HepG2 (cell line): ENCODE measurements around the gene COX6A2. TPM values are rescaled to one million over a fixed set of nuclear protein-coding genes. Genes with fewer than 3 reads are reported as not detected.

ENCODE experiments used
- DNMT1 ChIP-seq: sonication (generic); formaldehyde crosslinking; IDR thresholded peaks from 2 replicates; pipeline ENCODE4 v1.5.1; 2020; ENCODE audit warnings: mild to moderate bottlenecking, missing genetic modification reagents
- ETV5 ChIP-seq: IDR thresholded peaks from 2 replicates; pipeline ENCODE4 v1.6.1; 2018; ENCODE audit warnings: missing biosample characterization, missing genetic modification reagents, inconsistent platforms, borderline replicate concordance
- GATAD2A ChIP-seq: IDR thresholded peaks from 2 replicates; pipeline ENCODE4 v1.6.1; 2016
- HNRNPLL ChIP-seq: fragments of 200-400 bp; formaldehyde crosslinking; IDR thresholded peaks from 2 replicates; pipeline ENCODE4 v1.6.1; 2017; ENCODE audit warnings: mild to moderate bottlenecking, low read depth, low read length; ENCODE audit not compliant: poor library complexity, severe bottlenecking
- ISX ChIP-seq: sonication (generic); formaldehyde crosslinking; conservative IDR thresholded peaks from 2 replicates; pipeline ENCODE4 v1.5.0; 2020; ENCODE audit warnings: missing genetic modification reagents
- NKX3-1 ChIP-seq: sonication (generic); formaldehyde crosslinking; IDR thresholded peaks from 2 replicates; pipeline ENCODE4 v1.5.0; 2020; ENCODE audit warnings: missing genetic modification reagents
- ONECUT2 ChIP-seq: sonication (generic); formaldehyde crosslinking; IDR thresholded peaks from 2 replicates; pipeline ENCODE4 v1.4.0; 2020; ENCODE audit warnings: missing genetic modification reagents
- SP140L ChIP-seq: sonication (generic); formaldehyde crosslinking; IDR thresholded peaks from 2 replicates; pipeline ENCODE4 v1.4.0; 2020; ENCODE audit warnings: missing genetic modification reagents, borderline replicate concordance
- TCF7 ChIP-seq: sonication (generic); IDR thresholded peaks from 2 replicates; pipeline ENCODE4 v1.6.1; 2016; ENCODE audit warnings: antibody characterized with exemption, low read depth
- ZNF275 ChIP-seq: sonication (generic); formaldehyde crosslinking; IDR thresholded peaks from 2 replicates; pipeline ENCODE4 v1.8.0; 2022; ENCODE audit warnings: missing genetic modification reagents, mild to moderate bottlenecking, inconsistent platforms, borderline replicate concordance
- ZNF530 ChIP-seq: sonication (generic); formaldehyde crosslinking; IDR thresholded peaks from 2 replicates; pipeline ENCODE4 v1.5.0; 2020; ENCODE audit warnings: low read depth, mild to moderate bottlenecking, missing genetic modification reagents
- ZNF607 ChIP-seq: sonication (generic); formaldehyde crosslinking; IDR thresholded peaks from 2 replicates; pipeline ENCODE4 v1.5.1; 2020; ENCODE audit warnings: missing genetic modification reagents, mild to moderate bottlenecking, borderline replicate concordance
- ZNF710 ChIP-seq: sonication (generic); formaldehyde crosslinking; IDR thresholded peaks from 2 replicates; pipeline ENCODE4 v1.5.0; 2020; ENCODE audit warnings: mild to moderate bottlenecking, missing genetic modification reagents, borderline replicate concordance
- ZXDC ChIP-seq: sonication (generic); formaldehyde crosslinking; IDR thresholded peaks from 2 replicates; pipeline ENCODE4 v1.5.0; 2020; ENCODE audit warnings: mild to moderate bottlenecking, missing genetic modification reagents
- polyA plus RNA-seq, 8 experiments: library from polyadenylated mRNA; depleted of rRNA in 3 of 8; stranded (reverse) in 7 of 8; unstranded in 1 of 8; fragments of >200 nt; fragmentation: Illumina TruSeq in 4 of 8; extraction: Trizol in 4 of 8; gene quantifications; 2 replicates each; pipeline versions ENCODE4 v1.2.1 to v1.2.3, GENCODE V29; 2011 to 2016; ENCODE audit warnings: low read depth in 4 of 8, missing spikeins in 1 of 8, mixed read lengths in 1 of 8; ENCODE audit not compliant: insufficient read depth in 1 of 8
- total RNA-seq, 5 experiments: library from RNA; depleted of rRNA; stranded (reverse); fragments of >200 nt; fragmentation: Illumina TruSeq; extraction: Trizol; gene quantifications; 2 replicates each; pipeline ENCODE4 v1.2.3, GENCODE V29; 2016; ENCODE audit warnings: low read depth in 1 of 5
- TF ChIP-seq, protein P1 (sequence below): sonication (generic); IDR thresholded peaks from 2 replicates; pipeline ENCODE4 v1.6.1; 2016; ENCODE audit warnings: low read depth, borderline replicate concordance
- TF ChIP-seq, protein P2 (sequence below): sonication (generic); formaldehyde crosslinking; IDR thresholded peaks from 2 replicates; pipeline ENCODE4 v1.9.0; 2021; ENCODE audit warnings: missing genetic modification reagents, borderline replicate concordance
- TF ChIP-seq, protein P3 (sequence below): sonication (generic); formaldehyde crosslinking; IDR thresholded peaks from 2 replicates; pipeline ENCODE4 v1.8.1; 2023; ENCODE audit warnings: mild to moderate bottlenecking, missing genetic modification reagents

Gene COX6A2
- total and polyA plus RNA-seq, 2 of the 13 experiments (the other 11 are each of a cell fraction or from before 2014, with no cell fraction given), result not detected

GRCh38 chr16:31458844-31459686, 30.9 kb upstream of the COX6A2 start, which contains the start of gene ARMC5 (continued):
- TF ChIP-seq ZXDC, result peak; percentile 93; the same call in 1 of the 2 replicates
- TF ChIP-seq ZNF710 (CRISPR knock-in tag), result peak; percentile 62; the same call in 1 of the 2 replicates
- peak; percentile 86 for TF ChIP-seq ZNF607 (CRISPR knock-in tag)
- no peak for TF ChIP-seq ONECUT2 (CRISPR knock-in tag)
- TF ChIP-seq ISX (CRISPR knock-in tag), result peak; percentile 93; the same call in 1 of the 2 replicates
- TF ChIP-seq HNRNPLL, result peak; percentile 77
- TF ChIP-seq NKX3-1, result peak; percentile 76; the same call in 1 of the 2 replicates
- TF ChIP-seq TCF7, result no peak
- TF ChIP-seq ETV5 (CRISPR knock-in tag), result peak; percentile 93
- TF ChIP-seq ZNF530 (CRISPR knock-in tag), result no peak
- peak; percentile 66 for TF ChIP-seq GATAD2A (CRISPR knock-in tag)
- TF ChIP-seq, protein P1, sequence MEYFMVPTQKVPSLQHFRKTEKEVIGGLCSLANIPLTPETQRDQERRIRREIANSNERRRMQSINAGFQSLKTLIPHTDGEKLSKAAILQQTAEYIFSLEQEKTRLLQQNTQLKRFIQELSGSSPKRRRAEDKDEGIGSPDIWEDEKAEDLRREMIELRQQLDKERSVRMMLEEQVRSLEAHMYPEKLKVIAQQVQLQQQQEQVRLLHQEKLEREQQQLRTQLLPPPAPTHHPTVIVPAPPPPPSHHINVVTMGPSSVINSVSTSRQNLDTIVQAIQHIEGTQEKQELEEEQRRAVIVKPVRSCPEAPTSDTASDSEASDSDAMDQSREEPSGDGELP, result peak; percentile 25; the same call in 1 of the 2 replicates
- TF ChIP-seq DNMT1 (CRISPR knock-in tag), result peak; percentile 94
- TF ChIP-seq, protein P2, sequence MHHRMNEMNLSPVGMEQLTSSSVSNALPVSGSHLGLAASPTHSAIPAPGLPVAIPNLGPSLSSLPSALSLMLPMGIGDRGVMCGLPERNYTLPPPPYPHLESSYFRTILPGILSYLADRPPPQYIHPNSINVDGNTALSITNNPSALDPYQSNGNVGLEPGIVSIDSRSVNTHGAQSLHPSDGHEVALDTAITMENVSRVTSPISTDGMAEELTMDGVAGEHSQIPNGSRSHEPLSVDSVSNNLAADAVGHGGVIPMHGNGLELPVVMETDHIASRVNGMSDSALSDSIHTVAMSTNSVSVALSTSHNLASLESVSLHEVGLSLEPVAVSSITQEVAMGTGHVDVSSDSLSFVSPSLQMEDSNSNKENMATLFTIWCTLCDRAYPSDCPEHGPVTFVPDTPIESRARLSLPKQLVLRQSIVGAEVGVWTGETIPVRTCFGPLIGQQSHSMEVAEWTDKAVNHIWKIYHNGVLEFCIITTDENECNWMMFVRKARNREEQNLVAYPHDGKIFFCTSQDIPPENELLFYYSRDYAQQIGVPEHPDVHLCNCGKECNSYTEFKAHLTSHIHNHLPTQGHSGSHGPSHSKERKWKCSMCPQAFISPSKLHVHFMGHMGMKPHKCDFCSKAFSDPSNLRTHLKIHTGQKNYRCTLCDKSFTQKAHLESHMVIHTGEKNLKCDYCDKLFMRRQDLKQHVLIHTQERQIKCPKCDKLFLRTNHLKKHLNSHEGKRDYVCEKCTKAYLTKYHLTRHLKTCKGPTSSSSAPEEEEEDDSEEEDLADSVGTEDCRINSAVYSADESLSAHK (CRISPR knock-in tag), result no peak
- TF ChIP-seq ZNF275 (CRISPR knock-in tag), result peak; percentile 82
- no peak; the same call in 1 of the 2 replicates for TF ChIP-seq SP140L (CRISPR knock-in tag)
- TF ChIP-seq, protein P3, sequence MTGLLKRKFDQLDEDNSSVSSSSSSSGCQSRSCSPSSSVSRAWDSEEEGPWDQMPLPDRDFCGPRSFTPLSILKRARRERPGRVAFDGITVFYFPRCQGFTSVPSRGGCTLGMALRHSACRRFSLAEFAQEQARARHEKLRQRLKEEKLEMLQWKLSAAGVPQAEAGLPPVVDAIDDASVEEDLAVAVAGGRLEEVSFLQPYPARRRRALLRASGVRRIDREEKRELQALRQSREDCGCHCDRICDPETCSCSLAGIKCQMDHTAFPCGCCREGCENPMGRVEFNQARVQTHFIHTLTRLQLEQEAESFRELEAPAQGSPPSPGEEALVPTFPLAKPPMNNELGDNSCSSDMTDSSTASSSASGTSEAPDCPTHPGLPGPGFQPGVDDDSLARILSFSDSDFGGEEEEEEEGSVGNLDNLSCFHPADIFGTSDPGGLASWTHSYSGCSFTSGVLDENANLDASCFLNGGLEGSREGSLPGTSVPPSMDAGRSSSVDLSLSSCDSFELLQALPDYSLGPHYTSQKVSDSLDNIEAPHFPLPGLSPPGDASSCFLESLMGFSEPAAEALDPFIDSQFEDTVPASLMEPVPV (CRISPR knock-in tag), result peak; percentile 98
